CD14-positive monocyte (primary cell): ENCODE data around the gene PTOV1. TPM values are rescaled to one million over a fixed set of nuclear protein-coding genes. Genes with fewer than 3 reads are reported as not detected.

Experiments used
- DNase-seq, 3 donors: peaks; one replicate each; pipeline ENCODE4 v3.0.0-alpha.2; 2011 to 2022
- H2AFZ ChIP-seq: 2 replicates; pipeline ENCODE4 v1.6.0; 2012; ENCODE audit warnings: mild to moderate bottlenecking, low read depth, low read length, inconsistent platforms; ENCODE audit not compliant: insufficient read depth, poor library complexity, severe bottlenecking
- H3K27ac ChIP-seq, 2 donors: 1 replicate in 1 of 2; 2 replicates in 1 of 2; pipeline ENCODE4 v1.5.1; 2012 to 2013; ENCODE audit warnings: low read length in 2 of 2, control low read depth in 1 of 2, inconsistent platforms in 1 of 2, low read depth in 1 of 2, mild to moderate bottlenecking in 1 of 2
- H3K27me3 ChIP-seq, 2 donors: one replicate each; pipeline versions ENCODE4 v1.6.0 to v1.6.1; 2011 to 2013; ENCODE audit warnings: low read length in 2 of 2; ENCODE audit not compliant: control insufficient read depth in 2 of 2, insufficient read depth in 2 of 2
- H3K36me3 ChIP-seq, 2 donors: replicated peaks in 1 of 2; 1 replicate in 1 of 2; 2 replicates in 1 of 2; pipeline versions ENCODE4 v1.5.1 to v1.6.1; 2012 to 2013; ENCODE audit warnings: low read length in 2 of 2, control low read depth in 1 of 2, inconsistent platforms in 1 of 2, mild to moderate bottlenecking in 1 of 2; ENCODE audit not compliant: insufficient read depth in 2 of 2, control insufficient read depth in 1 of 2
- H3K4me1 ChIP-seq, 2 donors: 1 replicate in 1 of 2; 2 replicates in 1 of 2; pipeline versions ENCODE4 v1.5.1 to v1.6.1; 2012 to 2013; ENCODE audit warnings: low read length in 2 of 2, control low read depth in 1 of 2, inconsistent platforms in 1 of 2, mild to moderate bottlenecking in 1 of 2, moderate library complexity in 1 of 2; ENCODE audit not compliant: insufficient read depth in 2 of 2, control insufficient read depth in 1 of 2
- H3K4me2 ChIP-seq: replicated peaks from 2 replicates; pipeline ENCODE3; 2012; ENCODE audit warnings: low read length, moderate library complexity, mild to moderate bottlenecking; ENCODE audit not compliant: poor library complexity, severe bottlenecking; ENCODE audit errors: extremely low read depth
- H3K4me3 ChIP-seq, 3 experiments: fragments of 200-600 bp in 1 of 3; sonication (generic) in 1 of 3; replicated peaks in 1 of 3; 1 replicate in 2 of 3; 2 replicates in 1 of 3; pipeline ENCODE4 v1.5.1; 2011 to 2013; ENCODE audit warnings: low read length in 3 of 3, mild to moderate bottlenecking in 3 of 3, control low read depth in 2 of 3, low read depth in 2 of 3, inconsistent platforms in 1 of 3, moderate library complexity in 1 of 3
- H3K79me2 ChIP-seq: 2 replicates; pipeline ENCODE4 v1.6.0; 2012; ENCODE audit warnings: mild to moderate bottlenecking, control low read depth, inconsistent platforms, low read length, moderate library complexity; ENCODE audit not compliant: insufficient read depth
- H3K9ac ChIP-seq: 2 replicates; pipeline ENCODE4 v1.6.0; 2017; ENCODE audit warnings: low read length, mild to moderate bottlenecking; ENCODE audit not compliant: insufficient read depth, poor library complexity, severe bottlenecking
- H3K9me3 ChIP-seq, 2 donors: replicated peaks in 1 of 2; 1 replicate in 1 of 2; 2 replicates in 1 of 2; pipeline versions ENCODE4 v1.5.1 to v1.6.1; 2012 to 2013; ENCODE audit warnings: low read length in 2 of 2, control low read depth in 1 of 2; ENCODE audit not compliant: control insufficient read depth in 1 of 2, insufficient read depth in 1 of 2
- H4K20me1 ChIP-seq: 2 replicates; pipeline ENCODE4 v1.6.0; 2012; ENCODE audit warnings: mild to moderate bottlenecking, low read length, control low read depth, moderate library complexity; ENCODE audit not compliant: insufficient read depth
- H3K27ac Mint-ChIP-seq, 7 donors: one replicate each; pipeline ENCODE4 v1.8.0; 2020; ENCODE audit warnings: mild to moderate bottlenecking in 7 of 7, mixed read lengths in 7 of 7, moderate library complexity in 6 of 7, inconsistent platforms in 2 of 7
- H3K27me3 Mint-ChIP-seq, 3 donors: one replicate each; pipeline ENCODE4 v1.8.0; 2021 to 2022; ENCODE audit warnings: low read depth in 3 of 3, mild to moderate bottlenecking in 3 of 3, mixed read lengths in 3 of 3, moderate library complexity in 3 of 3, inconsistent platforms in 1 of 3
- H3K36me3 Mint-ChIP-seq, 2 donors: one replicate each; pipeline ENCODE4 v1.8.0; 2020; ENCODE audit warnings: mixed read lengths in 2 of 2, inconsistent platforms in 1 of 2, mild to moderate bottlenecking in 1 of 2
- H3K4me1 Mint-ChIP-seq: one replicate; pipeline ENCODE4 v1.8.0; 2020; ENCODE audit warnings: mild to moderate bottlenecking, mixed read lengths
- H3K4me3 Mint-ChIP-seq, 2 donors: one replicate each; pipeline ENCODE4 v1.8.0; 2020; ENCODE audit warnings: mild to moderate bottlenecking in 2 of 2, mixed read lengths in 2 of 2, moderate library complexity in 1 of 2
- H3K9me3 Mint-ChIP-seq, 7 donors: one replicate each; pipeline ENCODE4 v1.8.0; 2020 to 2022; ENCODE audit warnings: mixed read lengths in 7 of 7, mild to moderate bottlenecking in 6 of 7, moderate library complexity in 6 of 7, inconsistent platforms in 2 of 7
- CTCF ChIP-seq: fragments of 200-600 bp; IDR thresholded peaks from one replicate; pipeline ENCODE4 v1.8.0; 2022; ENCODE audit warnings: antibody characterized with exemption, mild to moderate bottlenecking
- WGBS: methylation state at CpG from one replicate; pipeline ENCODE4 v1.1.5; 2013; ENCODE audit warnings: missing lambda C conversion rate; ENCODE audit not compliant: insufficient coverage; 5-methylcytosine and 5-hydroxymethylcytosine counted together
- intact Hi-C, 2 donors: fragments of 100-400 bp; cut with micrococcal nuclease; formaldehyde crosslinking; loops; one replicate each; pipeline versions ENCODE4 v1.15.0 to v1.15.1; 2023
- polyA plus RNA-seq, 3 donors: library from polyadenylated mRNA; depleted of rRNA in 1 of 3; unstranded in 2 of 3; stranded (reverse) in 1 of 3; fragments of 300-500 nt in 2 of 3; fragments of >200 nt in 1 of 3; fragmentation: Illumina TruSeq in 2 of 3; gene quantifications; 1 replicate in 2 of 3; 2 replicates in 1 of 3; pipeline ENCODE4 v1.2.3, GENCODE V29; 2012 to 2021

PTOV1 gene
- polyA plus RNA-seq, 3 donors = 18.3 to 67.9 (median 31.2) TPM

- Histone ChIP-seq H3K79me2 (no peaks in the 10 kb centered on the region), H3K36me3 (peaks cover 8 to 16% of the 10 kb centered on the region in 2 donors), H3K27ac (peak overlapping the region; percentile 26 to 31), H4K20me1 (no peaks in the 10 kb centered on the region), H3K27me3 (no peaks in the 10 kb centered on the region), H3K9me3 (peaks cover 0 to 4% of the 10 kb centered on the region in 2 donors), H3K9ac (no peak overlapping the region), H3K4me1 (peaks cover 34 to 39% of the 10 kb centered on the region in 2 donors), H3K4me2 (no peak overlapping the region), H2AFZ (no peak overlapping the region), H3K4me3 (no peak overlapping the region)
- Mint-ChIP-seq H3K36me3 (peaks cover 9 to 17% of the 10 kb centered on the region in 2 donors), H3K4me1 (peaks cover 34% of the 10 kb centered on the region), H3K27me3 (peaks cover 0 to 3% (median 2%) of the 10 kb centered on the region in 3 donors), H3K27ac (peak overlapping the region in 6 of 7 donors; percentile 2 to 74 (median 46)), H3K9me3 (peaks cover 3 to 9% (median 5%) of the 10 kb centered on the region in 7 donors), H3K4me3 (no peak overlapping the region)
- intact Hi-C loops = no loop called here
- 23% methylated on average over 14 of the region's 18 CpGs for WGBS
- DNase-seq = peak; percentile 26 to 48 (median 28)
- no peak for TF ChIP-seq CTCF
These were observed 6.5 kb upstream of the PTOV1 start for GRCh38 chr19:49844138-49845095.

GRCh38 chr19:49845414-49845813 is 5.5 kb upstream of the PTOV1 start:
- 83% methylated on average over 1 of the region's 3 CpGs for WGBS
- H3K9me3 ChIP-seq = peaks cover 0 to 4% of the 10 kb centered on the region in 2 donors

More at GRCh38 chr19:49845414-49845813, 5.5 kb upstream of the PTOV1 start:
- H3K27me3 ChIP-seq = no peaks in the 10 kb centered on the region
- H3K36me3 ChIP-seq = peaks cover 4 to 7% of the 10 kb centered on the region in 2 donors
- peak overlapping the region in 1 of 7 donors; percentile 57 for H3K27ac Mint-ChIP-seq
- intact Hi-C loops = no loop called here
- no peaks in the 10 kb centered on the region for H3K79me2 ChIP-seq
- H3K27ac ChIP-seq = no peak overlapping the region
- H3K4me3 Mint-ChIP-seq = no peak overlapping the region
- no peaks in the 10 kb centered on the region for H4K20me1 ChIP-seq
- peaks cover 0 to 3% (median 2%) of the 10 kb centered on the region in 3 donors for H3K27me3 Mint-ChIP-seq
- H3K9me3 Mint-ChIP-seq = peaks cover 4 to 9% (median 7%) of the 10 kb centered on the region in 7 donors
- DNase-seq = no peak
- H3K4me3 ChIP-seq = no peak overlapping the region
- H3K36me3 Mint-ChIP-seq = peaks cover 4 to 9% of the 10 kb centered on the region in 2 donors
- no peak overlapping the region for H3K4me2 ChIP-seq
- H2AFZ ChIP-seq = no peak overlapping the region
- peaks cover 41% of the 10 kb centered on the region for H3K4me1 Mint-ChIP-seq
- H3K4me1 ChIP-seq = peaks cover 40 to 49% of the 10 kb centered on the region in 2 donors
- no peak overlapping the region for H3K9ac ChIP-seq
- TF ChIP-seq CTCF = no peak
